Measurements from ENCODE around the gene SUPT7L. TPM values are rescaled to one million over a fixed set of nuclear protein-coding genes. Genes with fewer than 3 reads are reported as not detected.

SUPT7L gene
- total RNA-seq, 1 donor from 2014 or later, result 47.6 TPM

GRCh38 chr2:27707462-27708256 is 44.2 kb upstream of the SUPT7L start:
- Mint-ChIP-seq H3K36me3 (ENCODE audit: insufficient read depth) (no peaks in the 10 kb centered on the region), H3K4me3 (ENCODE audit: low read depth) (no peak overlapping the region), H3K4me1 (ENCODE audit: low read depth) (peaks cover 4% of the 10 kb centered on the region), H3K27me3 (peaks cover 10% of the 10 kb centered on the region), H3K9me3 (ENCODE audit: low read depth) (no peaks in the 10 kb centered on the region), H3K27ac (no peak overlapping the region)
- no peak for TF ChIP-seq CTCF (IDR thresholded peaks at IDR 0.05; ENCODE audit: unreplicated experiment)
- no peak for DNase-seq (ENCODE audit: low spot score, unreplicated experiment)

- Mint-ChIP-seq H3K27ac (peak overlapping the region; percentile 55), H3K9me3 (ENCODE audit: low read depth) (no peaks in the 10 kb centered on the region), H3K36me3 (ENCODE audit: insufficient read depth) (no peaks in the 10 kb centered on the region), H3K4me3 (ENCODE audit: low read depth) (no peak overlapping the region), H3K27me3 (no peaks in the 10 kb centered on the region), H3K4me1 (ENCODE audit: low read depth) (peaks cover 4% of the 10 kb centered on the region)
- TF ChIP-seq CTCF (IDR thresholded peaks at IDR 0.05; ENCODE audit: unreplicated experiment), result no peak
- DNase-seq (ENCODE audit: low spot score, unreplicated experiment), result no peak
Measured at GRCh38 chr2:27705851-27706622, 42.6 kb upstream of the SUPT7L start.

GRCh38 chr2:27704342-27704876 is 41.0 kb upstream of the SUPT7L start:
- H3K27me3 Mint-ChIP-seq, result no peaks in the 10 kb centered on the region
- no peaks in the 10 kb centered on the region for H3K36me3 Mint-ChIP-seq (ENCODE audit: insufficient read depth)
- no peak overlapping the region for H3K27ac Mint-ChIP-seq
- no peaks in the 10 kb centered on the region for H3K9me3 Mint-ChIP-seq (ENCODE audit: low read depth)
- no peak overlapping the region for H3K4me3 Mint-ChIP-seq (ENCODE audit: low read depth)
- DNase-seq (ENCODE audit: low spot score, unreplicated experiment), result no peak
- no peak for TF ChIP-seq CTCF (IDR thresholded peaks at IDR 0.05; ENCODE audit: unreplicated experiment)
- H3K4me1 Mint-ChIP-seq (ENCODE audit: low read depth), result peaks cover 4% of the 10 kb centered on the region

- Mint-ChIP-seq H3K4me1 (ENCODE audit: low read depth) (peaks cover 4% of the 10 kb centered on the region), H3K4me3 (ENCODE audit: low read depth) (no peak overlapping the region), H3K27ac (peak overlapping the region; percentile 76), H3K27me3 (no peaks in the 10 kb centered on the region), H3K36me3 (ENCODE audit: insufficient read depth) (no peaks in the 10 kb centered on the region), H3K9me3 (ENCODE audit: low read depth) (no peaks in the 10 kb centered on the region)
- TF ChIP-seq CTCF (IDR thresholded peaks at IDR 0.05; ENCODE audit: unreplicated experiment), result peak; percentile 91
- DNase-seq (ENCODE audit: low spot score, unreplicated experiment), result peak; percentile 81
Measured at GRCh38 chr2:27703638-27704341, 40.4 kb upstream of the SUPT7L start.

- TF ChIP-seq CTCF (IDR thresholded peaks at IDR 0.05; ENCODE audit: unreplicated experiment), result no peak
- H3K27me3 Mint-ChIP-seq, result no peaks in the 10 kb centered on the region
- no peak overlapping the region for H3K4me3 Mint-ChIP-seq (ENCODE audit: low read depth)
- peaks cover 3% of the 10 kb centered on the region for H3K36me3 Mint-ChIP-seq (ENCODE audit: insufficient read depth)
- peaks cover 4% of the 10 kb centered on the region for H3K4me1 Mint-ChIP-seq (ENCODE audit: low read depth)
- no peaks in the 10 kb centered on the region for H3K9me3 Mint-ChIP-seq (ENCODE audit: low read depth)
- no peak overlapping the region for H3K27ac Mint-ChIP-seq
- DNase-seq (ENCODE audit: low spot score, unreplicated experiment), result no peak
Measured at GRCh38 chr2:27702302-27702701, 38.9 kb upstream of the SUPT7L start.

Data from progenitor cell of endocrine pancreas (in vitro differentiated cells).